AG20443 (cell line): ENCODE results near the gene ASB1.

Source experiments
- DNase-seq: peaks from one replicate; pipeline ENCODE4 v3.0.0; 2012; ENCODE audit warnings: low spot score, mixed read lengths

Gene ASB1

DNA sequence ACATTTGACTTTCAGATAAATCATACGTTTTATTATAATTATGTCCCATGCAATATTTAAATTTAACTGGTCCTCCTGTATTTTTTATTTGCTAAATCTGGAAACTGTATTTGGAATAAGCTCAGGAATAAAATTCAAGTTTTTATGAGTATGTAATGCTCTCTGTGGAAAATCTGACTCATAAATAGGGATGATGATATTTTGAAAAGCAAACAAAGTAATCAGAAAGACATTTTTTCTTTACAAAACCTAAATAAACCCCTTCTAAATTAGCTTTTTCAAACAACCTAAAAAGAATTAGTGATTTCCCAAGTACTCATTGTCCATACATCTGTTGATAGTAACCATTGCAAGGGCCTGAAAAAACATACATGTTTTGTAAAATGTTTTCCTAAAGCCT, 41.1 kb downstream of the ASB1 start:
- DNase-seq = no peak

DNA sequence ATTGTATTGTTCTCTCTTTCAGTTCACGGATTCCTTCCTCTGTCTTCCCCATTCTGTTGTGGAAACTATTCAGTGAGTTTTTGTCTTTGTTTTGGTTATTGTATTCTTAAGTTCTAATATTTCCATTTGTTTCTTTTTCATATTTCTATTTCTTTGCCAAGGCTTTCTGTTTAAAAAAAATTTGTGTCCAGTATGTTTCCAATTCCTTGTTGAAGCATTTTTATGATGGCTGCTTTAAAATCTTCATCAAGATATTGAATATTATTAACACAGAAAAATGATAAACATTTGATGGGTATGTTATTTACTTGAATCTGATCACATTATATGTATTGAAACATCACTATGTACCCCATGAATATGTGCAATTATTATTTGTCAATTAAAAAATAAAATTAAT, 42.4 kb downstream of the ASB1 start:
- no peak for DNase-seq

DNA sequence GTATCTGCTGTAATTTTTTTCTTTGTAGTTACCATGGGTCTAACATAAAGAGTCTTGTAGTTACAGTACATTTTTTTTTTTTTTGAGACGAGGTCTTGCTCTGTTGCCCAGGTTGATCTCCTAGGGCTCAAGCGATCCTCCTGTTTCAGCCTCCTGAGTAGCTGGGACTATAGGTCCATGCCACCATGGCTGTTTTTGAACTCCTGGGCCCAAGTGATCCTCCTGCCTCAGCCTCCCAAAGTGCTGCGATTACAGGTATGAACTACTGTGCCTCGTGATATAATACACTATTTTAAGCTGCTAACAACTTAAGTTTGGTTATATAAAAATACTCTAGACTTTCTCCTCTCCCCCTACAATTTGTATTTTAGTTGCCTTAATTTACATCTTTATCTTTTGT, 46.3 kb downstream of the ASB1 start:
- DNase-seq = no peak

DNA sequence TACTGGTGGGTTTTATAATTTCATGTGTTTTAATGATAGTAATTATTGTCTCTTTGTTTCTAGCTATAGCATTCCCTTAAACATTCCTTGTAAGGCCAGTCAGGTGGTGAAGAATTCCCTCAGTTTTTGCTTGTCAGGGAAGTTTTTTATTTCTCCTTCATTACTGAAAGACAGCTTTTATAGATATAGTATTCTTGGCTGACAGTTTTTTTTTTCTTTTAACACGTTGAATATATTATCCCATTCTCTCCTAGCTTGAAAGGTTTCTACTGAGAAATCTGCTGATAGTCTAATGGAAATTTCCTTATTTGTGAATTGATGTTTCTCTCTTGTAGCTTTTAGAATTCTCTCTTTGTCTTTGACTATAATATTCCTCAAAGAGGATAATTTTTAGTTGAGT, 46.8 kb downstream of the ASB1 start:
- no peak for DNase-seq

DNA sequence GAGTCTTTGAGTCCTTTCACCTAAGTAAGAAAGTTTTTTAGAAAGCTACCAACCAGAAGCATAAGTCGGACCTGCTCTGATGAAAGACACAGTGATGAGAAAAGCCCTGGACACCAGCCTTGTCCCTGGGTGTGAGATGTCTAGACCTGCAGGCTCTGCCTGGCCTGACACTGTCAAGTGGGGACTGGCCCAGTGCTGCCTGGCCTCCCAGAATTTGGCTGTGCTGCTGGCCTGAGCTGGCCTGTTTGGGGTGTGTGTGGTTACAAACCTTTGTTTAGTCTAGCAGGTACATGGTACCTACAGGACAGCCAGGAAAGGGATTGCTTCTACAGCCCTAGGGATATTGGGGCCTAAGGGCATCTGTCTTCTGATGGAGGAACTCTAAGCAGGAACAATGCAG, 48.3 kb downstream of the ASB1 start:
- no peak for DNase-seq

DNA sequence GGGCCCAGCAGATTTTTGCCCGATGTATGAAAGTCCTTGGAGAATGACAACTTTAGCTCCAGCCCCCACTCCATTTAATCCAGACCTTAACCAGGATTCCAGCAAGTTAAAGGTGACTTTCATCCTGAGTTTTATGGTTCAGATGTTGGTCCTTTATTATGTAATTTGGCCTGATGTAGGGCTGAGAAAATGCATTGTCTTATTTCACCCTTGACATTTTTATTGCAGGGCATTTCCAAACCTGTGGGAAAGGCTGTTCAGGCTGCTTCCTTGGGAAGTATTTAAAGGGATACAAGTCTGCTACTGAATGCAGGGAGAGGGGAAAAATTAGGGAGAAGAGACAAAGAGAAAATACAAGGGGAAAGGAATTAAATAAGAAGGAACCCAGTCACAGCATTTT, 48.8 kb downstream of the ASB1 start:
- no peak for DNase-seq

DNA sequence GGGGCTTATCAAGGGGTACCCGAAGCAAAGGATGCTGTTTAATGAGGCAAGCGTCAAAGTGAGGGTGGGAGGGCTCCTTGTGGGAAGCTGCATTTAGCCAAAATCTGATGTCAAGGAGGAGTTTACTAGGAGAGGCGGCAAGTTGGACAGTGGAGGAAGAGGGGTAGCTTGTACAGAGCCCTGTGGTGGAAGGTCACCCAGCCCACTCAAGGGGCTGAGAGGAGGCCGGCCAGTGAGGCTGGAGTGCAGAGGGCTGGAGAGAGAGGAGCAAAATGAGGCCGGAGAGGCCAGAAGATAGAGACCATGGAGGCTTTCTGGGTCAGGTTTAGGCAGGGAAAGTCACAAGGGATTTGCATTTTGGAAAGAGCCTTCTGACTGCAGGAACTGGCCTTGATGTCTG, 49.5 kb downstream of the ASB1 start:
- DNase-seq = no peak

DNA sequence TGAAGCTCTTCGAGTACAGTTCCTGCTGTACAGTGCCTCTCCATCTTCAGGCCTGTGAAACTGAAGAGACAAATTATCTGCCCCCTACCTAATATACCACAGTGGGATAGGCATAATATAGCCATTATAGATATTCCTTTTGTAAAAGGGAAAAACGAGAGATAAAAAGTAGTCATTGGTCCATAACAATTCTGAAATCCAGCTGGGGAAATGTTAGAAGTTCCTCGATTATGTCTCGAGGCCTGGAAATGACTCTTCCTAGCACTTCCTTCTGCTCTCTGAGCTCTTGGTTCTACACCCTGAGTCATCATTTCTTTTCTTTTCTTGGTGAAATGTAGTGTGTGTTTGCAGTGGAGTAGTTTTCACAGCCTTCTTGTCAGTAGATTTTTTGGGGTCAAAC, 51.5 kb downstream of the ASB1 start:
- DNase-seq = no peak

DNA sequence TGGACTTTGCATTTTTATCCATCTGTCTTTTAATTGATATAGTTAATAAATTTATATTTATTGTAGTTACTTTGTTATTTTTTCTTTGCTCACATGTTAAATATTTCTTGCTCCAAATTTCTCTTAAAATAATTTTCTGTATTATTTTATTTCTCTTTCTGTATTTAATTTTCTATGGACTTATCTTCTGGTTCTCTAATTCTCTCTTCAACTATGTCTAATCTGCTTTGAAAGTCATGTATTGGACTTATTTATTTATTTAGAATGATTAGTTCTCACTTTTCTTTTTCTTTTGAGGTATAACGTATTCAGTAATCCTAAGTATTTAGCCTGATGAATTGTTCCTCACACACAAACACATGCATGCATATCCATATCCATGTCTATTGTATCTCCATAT, 53.1 kb downstream of the ASB1 start:
- DNase-seq = no peak

DNA sequence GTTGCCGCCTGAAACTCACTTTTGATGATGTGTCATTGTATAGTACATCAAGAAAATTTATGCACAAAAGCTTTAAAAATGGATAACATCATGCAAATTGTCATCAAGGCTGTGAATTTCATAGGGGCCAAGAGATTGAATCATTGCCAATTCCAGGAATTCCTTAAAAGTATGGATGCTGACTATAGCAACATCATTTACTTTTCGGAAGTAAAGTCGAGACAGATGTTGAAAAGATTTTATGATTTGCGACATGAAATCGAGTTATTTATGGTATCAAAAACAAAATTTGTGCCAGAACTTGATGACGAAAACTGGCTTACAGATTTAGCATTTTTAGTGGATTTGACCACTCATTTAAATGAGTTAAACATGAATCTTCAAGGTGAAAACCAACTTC, 56.3 kb downstream of the ASB1 start:
- no peak for DNase-seq

DNA sequence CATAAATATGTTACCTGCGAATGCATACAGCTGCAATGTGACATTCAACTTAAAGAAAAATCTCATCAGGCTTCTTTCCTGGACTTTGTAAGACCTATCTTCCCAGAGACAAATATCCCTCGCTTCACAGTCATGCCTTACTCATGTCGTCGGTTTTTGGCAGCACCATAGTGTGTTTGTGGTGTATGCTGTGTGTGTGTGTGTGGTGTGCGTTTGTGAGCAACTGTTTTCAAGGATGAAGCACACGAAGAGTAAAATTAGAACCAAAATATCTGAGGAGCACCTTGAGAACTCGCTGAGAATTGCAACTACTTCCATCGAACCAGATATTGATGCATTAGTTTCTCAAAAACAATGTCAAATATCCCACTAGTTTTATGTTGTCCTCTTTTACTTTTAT, 56.9 kb downstream of the ASB1 start:
- no peak for DNase-seq

DNA sequence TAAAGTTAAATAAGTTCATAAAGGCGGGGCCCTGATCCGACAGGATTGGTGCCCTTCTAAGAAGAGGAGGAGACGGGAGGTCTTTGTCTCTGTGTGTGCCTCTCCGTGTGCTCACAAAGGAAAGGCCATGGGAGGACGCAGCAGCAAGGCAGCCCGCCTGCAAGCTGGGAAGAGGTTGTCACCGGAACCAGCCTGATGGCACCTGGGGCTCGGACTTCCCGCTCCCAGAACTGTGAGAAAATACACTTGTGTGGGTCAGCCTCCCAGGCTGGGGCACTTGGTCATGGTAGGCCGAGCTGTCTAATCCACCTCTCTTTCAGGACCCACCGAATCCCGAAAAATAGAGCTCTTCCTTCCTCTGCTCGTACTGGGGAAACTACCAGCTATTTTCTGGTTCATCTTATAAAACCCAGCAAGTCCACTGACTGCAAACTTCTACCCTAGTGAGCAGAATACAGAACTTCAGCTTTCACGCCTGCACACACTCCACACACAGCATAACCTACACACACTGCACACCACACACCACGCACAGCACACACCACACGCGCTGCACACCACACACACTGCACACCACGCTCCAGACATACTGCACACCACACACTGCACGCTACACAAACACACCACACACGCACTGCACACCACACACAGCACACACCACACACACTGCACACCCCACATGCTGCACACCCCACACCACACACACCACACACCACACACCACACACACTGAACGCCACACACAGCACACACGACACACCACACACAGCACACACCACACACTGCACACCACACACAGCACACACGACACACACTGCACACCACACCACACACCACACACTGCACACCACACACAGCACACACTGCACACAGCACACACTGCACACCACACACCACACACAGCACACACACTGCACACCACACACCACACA, 58.1 kb downstream of the ASB1 start:
- DNase-seq = no peak

DNA sequence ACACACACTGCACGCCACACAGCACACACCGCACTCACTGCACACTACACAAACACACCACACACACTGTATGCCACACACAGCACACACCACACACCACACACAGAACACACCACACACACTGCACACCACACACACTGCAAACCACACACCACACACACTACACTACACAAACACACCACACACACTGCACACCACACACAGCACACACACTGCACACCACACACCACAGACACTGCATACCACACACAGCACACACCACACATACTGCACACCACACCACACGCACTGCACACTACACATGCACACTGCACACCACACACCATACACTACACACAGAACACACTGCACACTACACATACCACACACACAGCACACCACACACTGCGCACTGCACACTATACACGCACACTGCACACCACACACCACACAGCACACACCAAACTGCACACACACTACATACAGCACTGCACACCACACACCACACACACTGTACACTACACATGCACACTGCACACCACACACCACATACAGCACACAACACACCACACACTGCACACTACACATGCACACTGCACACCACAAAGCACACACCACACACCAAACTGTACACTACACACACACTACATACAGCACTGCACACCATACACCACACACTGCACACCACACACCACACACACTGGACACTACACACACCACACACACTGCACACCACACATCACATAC, 59.6 kb downstream of the ASB1 start:
- no peak for DNase-seq

DNA sequence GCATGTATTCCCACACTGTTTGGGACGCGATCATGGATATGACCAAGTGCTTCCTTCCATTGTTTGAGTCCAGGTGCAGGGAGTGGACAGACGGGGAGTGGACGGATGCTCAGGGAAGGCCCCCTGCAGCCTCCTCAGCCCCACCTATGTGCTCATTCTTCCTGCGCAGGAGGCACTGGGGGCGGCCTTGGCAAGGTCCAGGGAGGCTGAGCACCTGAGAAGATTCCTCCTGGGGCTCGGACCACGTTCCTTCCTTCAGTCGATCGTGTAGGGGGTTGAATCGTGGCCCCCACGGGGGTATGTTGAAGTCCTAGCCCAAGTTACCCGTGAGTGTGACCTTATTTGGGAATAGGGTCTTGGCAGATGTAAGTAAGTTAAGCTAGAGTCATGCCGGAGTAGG, 60.4 kb downstream of the ASB1 start:
- no peak for DNase-seq

DNA sequence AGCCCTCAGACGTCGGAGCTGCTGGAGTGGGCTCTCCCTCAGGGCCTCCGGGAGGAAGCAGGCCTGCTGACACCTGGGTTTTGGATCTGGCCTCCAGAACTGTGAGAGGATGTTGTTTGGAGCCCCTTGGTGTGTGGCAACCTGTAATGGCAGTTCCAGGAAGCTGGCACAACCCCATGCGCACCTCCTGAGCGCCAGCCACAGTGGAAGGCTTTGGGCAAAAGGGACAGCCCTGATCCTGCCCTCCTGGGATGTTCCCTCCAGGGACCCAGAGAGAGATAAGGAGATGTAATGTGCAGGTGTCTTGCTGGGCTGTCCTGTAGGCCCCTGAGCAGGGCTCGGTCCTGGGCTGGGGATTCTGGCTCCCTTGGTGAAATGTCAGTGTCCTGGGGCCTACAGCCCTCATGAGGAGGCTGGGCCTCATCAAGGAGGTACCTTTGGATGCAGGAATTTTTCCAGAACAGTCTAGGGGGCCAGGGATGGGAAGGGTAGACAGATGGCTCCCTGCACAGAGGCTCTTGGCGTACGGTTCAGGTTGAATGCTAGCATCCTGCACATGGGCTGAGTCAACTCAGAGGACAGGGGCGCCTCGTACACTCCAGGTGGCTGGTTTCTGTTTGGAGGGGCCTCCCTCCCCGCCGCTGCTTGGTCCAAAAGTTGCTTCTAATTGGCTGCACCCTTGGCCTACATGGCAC, 61.1 kb downstream of the ASB1 start:
- DNase-seq = no peak

DNA sequence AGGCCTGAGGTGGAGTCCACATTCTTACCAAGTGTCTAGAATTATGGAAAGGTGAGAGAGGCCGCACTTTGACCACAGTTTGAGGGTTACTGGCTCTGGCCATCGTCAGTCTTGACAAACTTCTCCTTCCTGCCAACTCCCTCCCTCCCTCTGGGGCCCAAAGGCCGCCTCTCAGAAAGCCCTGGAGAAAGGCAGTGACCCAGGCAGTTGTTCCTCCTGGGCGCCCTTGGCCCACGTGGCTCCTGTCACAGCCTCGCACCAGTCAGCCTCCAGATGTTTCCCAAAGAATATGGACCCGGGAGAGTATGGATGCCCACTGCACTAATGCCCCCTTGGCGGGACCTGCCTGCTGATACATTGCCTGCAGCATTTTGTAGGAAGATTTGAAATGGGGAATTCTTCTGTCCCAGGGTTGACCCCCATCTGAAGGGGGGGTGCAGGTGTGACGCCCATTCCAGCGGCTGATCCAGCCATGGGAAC, 61.7 kb downstream of the ASB1 start:
- no peak for DNase-seq

DNA sequence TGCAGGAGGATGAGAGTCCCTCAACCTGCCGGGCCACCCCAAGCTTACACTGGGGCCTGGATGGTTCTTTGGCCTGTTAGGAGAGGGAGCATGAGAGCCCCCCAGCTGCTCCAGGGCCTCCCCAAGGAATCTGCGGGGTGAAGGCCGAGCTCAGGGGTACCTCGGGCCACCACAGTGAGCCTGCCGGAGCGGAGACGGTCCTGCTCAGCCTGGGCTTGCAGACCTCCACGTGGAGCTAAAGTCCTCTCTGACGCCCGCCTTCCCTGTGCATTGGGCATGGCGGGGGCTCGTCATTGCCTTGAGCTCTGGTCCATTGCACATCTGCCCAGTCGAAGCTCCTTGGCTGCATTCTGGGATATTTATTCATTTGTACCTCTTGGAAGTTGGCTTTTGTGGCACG, 62.7 kb downstream of the ASB1 start:
- DNase-seq = no peak

DNA sequence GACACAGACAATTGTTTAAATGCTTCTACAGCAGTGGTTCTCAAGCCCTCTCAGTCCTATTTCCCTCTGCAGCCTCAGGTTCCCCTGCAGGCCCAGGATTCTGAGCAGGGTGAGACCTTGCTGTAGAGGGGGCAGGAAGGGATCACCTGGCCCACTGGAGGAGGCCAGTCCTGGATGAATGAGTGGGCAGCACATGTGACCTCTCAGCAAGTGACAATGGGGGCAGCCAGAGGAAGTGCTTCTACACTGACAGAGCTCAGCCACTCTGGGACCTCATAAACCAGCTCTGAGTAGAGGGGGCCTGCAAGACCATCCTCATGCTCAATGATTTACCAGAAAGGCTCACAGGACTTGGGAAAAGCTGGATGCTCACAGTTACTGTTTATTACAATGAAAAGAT, 63.2 kb downstream of the ASB1 start:
- no peak for DNase-seq

DNA sequence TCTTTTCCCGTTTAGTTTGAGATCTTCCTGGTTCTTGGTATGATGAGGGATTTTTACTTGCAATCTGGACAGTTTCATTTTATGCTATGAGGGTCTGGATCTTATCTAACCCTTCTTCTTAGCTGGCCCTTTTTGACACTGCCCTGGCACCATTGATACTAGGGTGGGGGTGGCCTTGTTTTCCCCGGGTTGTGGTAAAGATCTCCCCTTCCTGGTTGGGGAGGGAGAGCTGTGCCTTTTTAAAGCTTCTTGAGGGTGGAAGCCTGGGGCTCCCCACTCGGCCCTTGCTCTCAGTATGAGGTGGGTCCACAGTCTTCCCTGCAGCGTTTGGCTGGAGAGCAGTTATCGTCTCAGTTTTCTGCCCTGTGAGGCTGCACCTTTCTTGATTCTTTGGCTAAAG, 66.1 kb downstream of the ASB1 start:
- DNase-seq = peak; percentile 8

DNA sequence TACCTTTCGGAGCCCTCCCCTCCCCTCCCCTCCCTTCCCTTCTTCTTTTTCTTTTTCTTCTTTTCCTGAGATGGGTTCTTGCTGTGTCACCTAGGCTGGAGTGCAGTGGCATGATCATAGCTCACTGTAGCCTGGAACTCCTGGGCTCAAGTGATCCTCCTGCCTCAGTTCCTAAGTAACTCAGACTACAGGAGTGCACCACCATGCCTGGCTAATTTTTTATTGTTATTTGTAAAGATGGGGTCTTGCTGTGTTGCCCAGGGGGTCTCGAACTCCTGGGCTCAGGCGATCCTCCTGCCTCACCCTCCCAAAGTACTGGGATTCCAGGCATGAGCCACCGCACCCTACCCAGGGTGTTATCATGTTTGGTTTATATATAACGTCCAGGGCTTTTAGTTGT, 66.7 kb downstream of the ASB1 start:
- no peak for DNase-seq

DNA sequence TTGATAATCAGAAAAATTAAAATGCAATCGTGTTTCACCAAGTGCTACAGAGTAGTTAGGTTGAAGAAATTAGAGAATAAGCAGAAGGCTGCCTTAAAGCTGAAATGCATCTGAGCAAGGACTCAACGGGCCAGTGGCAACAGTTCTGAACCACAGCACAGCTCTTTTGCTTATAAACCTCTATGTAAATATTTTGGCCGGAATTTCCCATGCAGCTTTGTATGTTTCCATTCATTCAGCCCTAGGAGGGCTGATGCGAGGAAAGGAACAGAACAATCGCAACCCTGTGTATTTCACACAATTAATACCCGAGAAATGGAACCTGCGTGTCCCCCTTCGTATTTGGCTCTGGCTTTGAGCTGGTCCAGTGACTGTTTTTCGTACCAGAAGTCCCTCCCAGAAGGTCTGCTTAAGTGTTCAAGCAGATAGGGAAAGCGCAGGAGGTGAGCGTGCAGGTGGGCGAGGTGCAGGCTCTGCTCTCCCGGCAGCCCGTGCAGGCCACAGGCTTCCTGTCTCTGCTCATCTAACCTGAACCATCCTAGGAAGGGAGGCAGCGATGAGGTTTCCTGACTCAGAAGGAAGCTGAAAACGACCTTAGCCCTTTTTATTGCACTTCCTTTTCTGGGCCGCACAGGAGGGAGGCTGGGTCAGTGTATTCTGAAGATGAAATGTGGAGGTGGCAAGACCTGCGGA, 67.3 kb downstream of the ASB1 start:
- DNase-seq = no peak

DNA sequence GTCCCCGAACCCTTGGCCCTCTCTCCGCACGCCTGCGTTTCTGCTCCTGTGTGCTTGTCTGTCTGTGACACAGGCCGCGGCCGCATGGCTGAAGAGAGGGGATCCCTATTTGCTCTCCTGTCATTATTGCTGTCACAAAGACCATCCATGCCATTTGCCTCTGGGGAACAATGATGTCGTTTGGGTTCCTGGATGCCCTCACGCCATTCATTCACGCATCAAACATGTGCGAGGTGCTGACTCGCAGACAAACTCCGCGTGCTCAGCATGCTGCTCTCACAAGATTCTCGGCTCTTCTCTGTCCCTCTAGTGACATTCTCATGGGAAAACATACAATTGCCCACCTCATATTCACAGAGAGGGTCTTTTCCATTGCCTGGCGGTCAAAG, 67.8 kb downstream of the ASB1 start:
- no peak for DNase-seq
